ENCODE measurements around the gene VEGFB.
A peak's percentile ranks its signal among the peaks of the same experiment; 100 is the strongest.

Gene VEGFB

DNA sequence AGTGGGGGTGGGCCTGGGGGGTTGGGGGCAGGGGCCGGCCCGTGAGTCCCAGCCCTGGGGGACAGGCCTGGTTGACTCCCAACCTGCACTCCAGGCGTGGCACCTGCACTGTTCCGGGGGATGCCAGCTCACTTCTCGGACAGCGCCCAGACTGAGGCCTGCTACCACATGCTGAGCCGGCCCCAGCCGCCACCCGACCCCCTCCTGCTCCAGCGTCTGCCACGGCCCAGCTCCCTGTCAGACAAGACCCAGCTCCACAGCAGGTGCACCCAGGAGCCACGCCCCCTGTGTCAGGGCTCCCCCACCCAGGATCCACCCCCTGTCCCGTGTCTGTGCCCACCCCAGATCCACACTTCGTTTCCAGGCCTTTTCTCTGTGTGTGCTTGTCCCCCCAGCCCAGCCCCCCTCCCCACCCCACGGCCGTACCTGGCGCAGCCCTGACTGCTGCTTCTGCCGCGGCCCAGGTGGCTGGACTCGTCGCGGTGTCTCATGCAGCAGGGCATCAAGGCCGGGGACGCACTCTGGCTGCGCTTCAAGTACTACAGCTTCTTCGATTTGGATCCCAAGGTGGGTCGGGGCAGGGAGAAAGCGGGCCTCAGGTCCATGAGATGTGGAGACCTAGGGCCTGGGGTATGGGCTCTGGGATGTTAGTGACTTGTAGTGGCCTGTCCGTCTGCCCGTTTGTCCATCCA is 23.1 kb upstream of the VEGFB start:
- no peak for DNase-seq (ENCODE audit: low read depth in 2 of 2)

DNA sequence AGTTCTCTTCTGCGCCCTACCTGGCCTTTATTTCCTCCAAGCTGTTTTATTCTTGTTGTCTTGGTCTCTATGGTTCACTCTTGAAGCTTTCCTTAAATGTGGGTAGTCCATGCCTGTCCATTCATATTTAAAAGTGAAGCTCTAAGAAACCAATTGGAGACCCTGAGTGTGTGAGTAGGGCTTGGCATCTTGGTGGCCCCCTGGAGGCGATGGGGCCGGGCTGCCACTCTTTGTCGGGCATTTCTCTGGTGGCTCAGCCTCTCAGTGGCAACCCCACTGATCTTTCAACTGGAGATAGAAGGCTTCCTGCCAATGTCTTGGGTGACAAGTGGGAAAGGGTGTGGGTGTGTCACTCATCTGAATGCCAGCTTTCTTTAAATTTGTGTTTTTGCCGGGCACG is 17.5 kb upstream of the VEGFB start:
- DNase-seq (ENCODE audit: low read depth in 2 of 2): no peak

DNA sequence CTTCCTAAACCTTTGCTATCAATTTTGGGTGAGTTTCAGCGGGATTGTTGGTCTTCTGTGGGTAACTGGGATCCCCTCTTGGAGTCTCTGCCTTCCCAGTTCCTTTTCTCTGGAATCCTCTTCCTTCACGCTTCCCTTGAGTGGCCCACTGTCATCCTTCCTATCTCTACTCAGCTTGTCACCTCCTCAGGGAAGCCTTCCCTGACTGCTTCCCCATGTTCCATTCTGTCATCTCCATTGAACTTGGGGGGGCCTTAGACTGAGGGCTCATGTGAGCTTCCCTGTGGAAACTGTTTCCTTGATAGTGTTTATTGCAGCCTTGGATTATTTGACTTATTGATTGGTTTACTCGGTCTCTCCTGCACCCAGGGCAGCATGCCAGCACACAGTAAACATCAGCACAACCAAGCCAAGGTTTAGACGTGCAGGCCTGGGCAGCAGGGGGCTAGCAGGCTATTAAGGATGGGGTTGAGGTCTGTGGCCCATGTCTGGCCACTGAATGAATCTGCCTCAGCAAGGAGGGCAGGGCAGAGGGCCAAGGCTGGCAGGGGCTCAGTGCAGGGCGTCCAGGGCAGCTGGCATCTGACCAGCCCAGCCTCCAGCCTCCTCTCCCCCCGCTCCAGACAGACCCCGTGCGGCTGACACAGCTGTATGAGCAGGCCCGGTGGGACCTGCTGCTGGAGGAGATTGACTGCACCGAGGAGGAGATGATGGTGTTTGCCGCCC is 15.6 kb upstream of the VEGFB start:
- DNase-seq (ENCODE audit: low read depth in 2 of 2): no peak

DNA sequence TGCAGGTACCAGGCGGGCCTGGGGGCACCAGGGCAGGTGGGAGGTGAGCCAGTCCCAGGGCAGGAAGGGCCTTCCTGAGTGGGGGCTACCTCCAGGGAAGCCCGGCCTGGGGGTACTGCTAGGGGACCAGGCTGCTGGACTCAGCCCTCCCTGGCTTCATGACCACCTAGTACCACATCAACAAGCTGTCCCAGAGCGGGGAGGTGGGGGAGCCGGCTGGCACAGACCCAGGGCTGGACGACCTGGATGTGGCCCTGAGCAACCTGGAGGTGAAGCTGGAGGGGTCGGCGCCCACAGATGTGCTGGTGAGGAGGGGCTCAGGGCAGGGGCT is 15.1 kb upstream of the VEGFB start:
- DNase-seq (ENCODE audit: low read depth in 2 of 2): no peak

DNA sequence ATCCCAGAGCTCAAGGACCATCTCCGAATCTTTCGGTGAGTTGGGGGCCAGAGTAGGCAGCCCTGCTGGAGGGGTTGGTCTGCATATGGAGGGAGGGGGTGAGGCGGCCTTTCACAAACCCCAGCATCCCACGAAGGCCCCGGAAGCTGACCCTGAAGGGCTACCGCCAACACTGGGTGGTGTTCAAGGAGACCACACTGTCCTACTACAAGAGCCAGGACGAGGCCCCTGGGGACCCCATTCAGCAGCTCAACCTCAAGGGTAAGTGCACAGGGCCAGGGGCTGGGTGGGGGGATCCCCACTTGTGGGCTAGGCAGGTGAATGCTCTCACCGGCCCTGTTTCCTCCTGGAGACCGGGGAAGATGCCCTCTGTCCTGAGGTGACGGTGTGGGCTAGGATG is 14.6 kb upstream of the VEGFB start:
- DNase-seq (ENCODE audit: low read depth in 2 of 2): no peak

DNA sequence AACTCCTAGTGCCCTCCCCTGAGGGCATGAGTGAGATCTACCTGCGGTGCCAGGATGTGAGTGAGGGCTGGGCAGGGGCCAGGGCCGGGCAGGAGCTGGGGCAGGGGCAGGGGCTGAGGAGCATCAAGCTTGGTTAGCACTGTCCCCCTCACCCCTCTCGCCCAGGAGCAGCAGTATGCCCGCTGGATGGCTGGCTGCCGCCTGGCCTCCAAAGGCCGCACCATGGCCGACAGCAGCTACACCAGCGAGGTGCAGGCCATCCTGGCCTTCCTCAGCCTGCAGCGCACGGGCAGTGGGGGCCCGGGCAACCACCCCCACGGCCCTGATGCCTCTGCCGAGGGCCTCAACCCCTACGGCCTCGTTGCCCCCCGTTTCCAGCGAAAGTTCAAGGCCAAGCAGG is 14.1 kb upstream of the VEGFB start:
- DNase-seq (ENCODE audit: low read depth in 2 of 2): no peak

DNA sequence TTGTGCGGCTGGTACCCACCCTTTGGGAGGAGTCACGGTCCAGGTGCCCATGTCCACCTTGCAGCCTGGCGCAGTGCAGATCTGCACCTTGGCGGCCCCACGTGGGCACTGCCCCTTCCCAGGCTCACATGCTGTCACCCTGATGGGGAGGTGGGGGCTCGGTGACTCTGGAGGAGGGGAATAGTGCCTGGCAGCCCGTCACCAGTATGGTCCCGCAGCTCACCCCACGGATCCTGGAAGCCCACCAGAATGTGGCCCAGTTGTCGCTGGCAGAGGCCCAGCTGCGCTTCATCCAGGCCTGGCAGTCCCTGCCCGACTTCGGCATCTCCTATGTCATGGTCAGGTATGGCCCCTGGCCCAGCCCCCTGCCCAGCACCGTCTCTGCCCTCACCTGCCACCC is 13.6 kb upstream of the VEGFB start:
- no peak for DNase-seq (ENCODE audit: low read depth in 2 of 2)

DNA sequence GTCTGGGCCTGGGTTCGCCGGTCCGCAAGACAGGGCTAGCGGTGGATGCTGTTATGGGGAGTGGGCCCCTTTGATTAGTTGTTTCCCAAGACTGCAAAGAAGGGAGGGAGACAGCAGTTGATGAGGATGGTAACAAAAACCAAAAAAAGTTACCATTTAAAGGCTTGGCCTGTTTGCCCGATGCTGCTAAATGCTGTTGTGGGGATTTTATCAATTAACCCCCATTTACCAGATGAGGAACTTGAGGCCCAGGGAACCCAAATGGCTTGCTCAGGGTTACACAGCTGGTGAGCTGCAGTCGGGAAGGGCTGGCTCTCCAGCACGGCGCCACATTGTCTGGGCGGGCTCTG is 11.8 kb upstream of the VEGFB start:
- no peak for DNase-seq (ENCODE audit: low read depth in 2 of 2)

DNA sequence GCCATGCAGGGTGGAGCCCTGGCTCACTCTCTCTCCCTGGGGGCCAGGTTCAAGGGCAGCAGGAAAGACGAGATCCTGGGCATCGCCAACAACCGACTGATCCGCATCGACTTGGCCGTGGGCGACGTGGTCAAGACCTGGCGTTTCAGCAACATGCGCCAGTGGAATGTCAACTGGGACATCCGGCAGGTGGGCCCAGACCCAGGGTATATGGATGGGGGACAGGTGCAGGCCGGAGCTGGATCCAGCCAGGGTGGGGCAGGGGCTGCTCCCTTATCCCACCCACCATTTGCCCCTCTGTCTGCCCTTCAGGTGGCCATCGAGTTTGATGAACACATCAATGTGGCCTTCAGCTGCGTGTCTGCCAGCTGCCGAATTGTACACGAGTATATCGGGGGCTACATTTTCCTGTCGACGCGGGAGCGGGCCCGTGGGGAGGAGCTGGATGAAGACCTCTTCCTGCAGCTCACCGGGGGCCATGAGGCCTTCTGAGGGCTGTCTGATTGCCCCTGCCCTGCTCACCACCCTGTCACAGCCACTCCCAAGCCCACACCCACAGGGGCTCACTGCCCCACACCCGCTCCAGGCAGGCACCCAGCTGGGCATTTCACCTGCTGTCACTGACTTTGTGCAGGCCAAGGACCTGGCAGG is 11.3 kb upstream of the VEGFB start:
- DNase-seq (ENCODE audit: low read depth in 2 of 2): no peak

DNA sequence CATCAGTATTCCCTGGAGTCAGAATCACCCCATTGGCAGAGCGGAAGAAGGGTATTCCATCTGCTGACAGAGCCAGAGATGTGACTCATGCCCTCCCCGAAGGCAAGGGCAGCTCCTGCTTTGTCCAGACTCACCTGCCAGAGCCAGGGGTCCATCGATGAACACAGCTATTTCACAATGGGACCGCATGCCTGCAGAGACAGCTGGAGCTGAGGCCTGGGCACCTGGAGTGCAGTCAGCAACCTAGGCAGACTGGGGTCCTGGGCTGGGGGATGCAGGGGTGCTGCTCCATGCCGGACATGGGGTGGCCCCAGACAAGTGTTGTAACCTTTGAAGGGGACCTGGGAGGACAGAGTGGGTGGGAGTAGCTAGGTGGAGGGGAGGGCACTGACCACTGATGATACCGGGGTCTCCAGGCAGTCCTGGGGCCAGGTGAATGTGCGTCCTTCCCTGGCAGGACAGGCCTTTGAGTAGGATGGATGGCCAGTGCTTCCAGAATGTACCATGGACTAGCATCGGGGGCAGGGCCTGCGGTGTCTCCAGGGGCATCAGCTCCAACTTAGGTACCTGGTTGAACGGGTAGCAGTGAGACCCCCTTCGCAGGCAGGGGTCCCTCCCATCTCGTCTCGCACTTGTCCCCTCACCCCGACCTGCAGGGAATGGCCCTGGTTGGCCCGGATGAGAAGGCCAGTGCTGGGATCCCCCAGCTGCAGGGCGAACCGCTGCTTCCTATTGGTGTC is 10.1 kb upstream of the VEGFB start:
- no peak for DNase-seq (ENCODE audit: low read depth in 2 of 2)

DNA sequence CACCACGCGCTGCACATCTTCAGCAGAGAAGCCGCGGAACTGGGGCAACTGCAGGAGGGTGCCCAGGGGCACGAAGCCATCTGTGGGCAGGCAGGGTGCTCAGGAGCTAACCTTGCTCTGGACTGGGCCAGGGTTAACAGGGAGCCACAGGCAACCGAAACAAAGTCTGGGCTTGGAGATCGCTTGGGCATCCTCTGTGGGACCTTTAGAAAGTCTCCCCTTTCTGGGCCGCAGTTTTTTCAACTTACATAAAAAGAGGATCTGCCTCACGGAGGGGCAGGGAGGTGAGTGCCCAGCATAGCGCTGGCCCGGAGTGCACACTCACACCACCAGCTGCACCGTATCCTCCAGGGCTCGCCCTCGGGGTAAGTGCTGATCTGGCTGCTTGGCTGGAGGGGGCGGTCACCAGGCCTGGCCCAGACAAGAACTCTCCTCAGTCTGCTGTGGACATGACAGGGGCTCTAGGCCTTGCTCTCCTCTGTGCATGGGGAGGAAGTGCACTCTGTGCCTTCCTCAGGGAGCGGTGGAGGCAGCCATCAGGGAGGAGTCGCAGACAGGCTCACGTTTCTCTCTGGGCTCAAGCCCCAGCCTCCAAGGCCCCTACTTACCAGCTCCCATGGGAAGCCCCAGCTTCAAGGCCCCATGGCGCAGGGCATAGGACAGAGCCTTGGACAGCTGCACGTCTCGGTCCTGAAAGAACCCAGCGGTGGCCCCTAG is 9.3 kb upstream of the VEGFB start:
- DNase-seq (ENCODE audit: low read depth in 2 of 2): no peak

DNA sequence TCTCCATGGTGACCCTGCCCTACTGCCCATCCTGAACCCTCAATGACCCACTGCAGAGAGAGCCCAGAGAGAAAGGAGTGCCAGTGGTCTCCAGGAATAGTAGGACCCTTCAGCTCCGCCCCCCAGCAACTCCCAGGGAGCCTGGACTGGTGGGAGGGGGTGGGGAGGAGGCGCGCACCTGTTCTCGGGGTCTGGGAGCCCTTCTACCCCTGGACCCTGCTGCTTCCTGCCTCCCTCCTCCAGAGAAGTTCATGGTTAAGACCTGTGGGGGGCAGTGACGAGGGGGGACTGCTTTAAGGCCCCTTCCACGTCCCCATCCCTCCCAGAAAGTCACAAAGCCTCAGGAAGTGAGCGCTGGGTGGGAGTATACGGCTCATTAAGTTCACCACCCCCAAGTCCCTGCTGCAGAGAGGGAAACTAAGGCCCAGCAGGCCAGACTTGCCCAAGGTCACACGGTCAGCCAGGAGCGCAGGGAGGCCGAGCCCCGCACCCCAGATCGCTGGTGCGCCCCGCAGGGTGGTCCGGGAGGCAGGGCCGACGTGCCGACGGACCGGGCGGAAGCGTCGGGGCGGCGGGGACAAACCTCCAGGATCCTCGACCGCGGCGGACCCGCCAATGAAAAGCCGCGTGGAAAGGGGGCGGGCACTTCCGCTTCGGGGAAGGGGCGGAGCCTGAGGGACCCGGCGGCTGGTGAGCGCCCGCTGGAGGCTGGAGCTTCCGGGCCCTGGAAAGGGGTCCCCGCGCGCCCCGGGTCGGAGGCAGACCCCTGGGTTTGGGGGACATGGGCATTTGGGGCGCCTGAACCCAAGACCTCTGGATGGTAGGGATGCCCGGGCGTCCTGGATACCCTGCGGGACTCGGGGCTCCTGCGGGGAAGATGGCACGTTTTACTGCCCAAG is 8.5 kb upstream of the VEGFB start, which contains the start of the genes NUDT22 and TRPT1:
Gene NUDT22 (plus strand): TSS at position 667 of the 899 bp plus-strand sequence. CDS start 379 bp downstream, outside the sequence.
Gene TRPT1 (minus strand): TSS at position 579 of the 899 bp plus-strand sequence. CDS start 326 bp downstream, at position 253.
- DNase-seq (ENCODE audit: low read depth in 2 of 2): peak; percentile 93 to 94

DNA sequence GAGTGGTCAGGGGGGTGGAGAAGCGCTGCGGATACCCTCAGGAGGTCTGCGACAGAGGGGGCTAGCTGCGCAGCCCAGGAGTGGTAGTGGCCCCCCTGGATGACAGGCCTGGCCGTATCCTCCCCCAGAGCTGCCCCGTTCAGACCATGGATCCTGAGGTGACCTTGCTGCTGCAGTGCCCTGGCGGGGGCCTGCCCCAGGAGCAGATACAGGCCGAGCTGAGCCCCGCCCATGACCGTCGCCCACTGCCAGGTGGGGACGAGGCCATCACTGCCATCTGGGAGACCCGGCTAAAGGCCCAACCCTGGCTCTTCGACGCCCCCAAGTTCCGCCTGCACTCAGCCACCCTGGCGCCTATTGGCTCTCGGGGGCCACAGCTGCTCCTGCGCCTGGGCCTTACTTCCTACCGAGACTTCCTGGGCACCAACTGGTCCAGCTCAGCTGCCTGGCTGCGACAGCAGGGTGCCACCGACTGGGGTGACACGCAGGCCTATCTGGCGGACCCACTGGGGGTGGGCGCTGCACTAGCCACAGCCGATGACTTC is 7.8 kb upstream of the VEGFB start:
- peak in 1 of 2 donors; percentile 57 for DNase-seq (ENCODE audit: low read depth in 2 of 2)

DNA sequence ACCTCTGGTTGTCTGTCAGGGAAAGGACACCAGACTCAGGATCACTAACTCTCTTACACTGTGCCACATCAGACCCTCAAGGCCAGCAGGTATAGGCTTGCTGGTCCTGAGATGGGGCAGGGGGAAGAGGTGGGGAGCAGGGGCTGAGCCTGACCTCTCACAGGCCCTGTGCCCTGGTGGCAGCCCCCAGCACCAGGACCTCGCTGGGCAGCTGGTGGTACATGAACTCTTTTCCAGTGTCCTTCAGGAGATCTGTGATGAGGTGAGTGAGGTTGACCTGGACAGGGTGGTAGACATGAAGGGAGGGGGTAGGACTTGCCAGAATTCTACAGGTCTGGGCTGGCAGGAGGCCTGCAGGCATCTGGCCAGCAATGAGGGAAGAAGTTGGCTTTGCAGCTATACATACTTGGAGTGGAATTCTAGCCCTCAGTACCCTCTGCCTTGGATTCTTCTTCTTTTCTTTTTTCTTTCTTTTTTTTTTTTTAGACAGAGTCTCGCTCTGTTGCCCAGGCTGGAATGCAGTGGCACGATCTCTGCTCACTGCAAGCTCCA is 6.9 kb upstream of the VEGFB start:
- no peak for DNase-seq (ENCODE audit: low read depth in 2 of 2)

DNA sequence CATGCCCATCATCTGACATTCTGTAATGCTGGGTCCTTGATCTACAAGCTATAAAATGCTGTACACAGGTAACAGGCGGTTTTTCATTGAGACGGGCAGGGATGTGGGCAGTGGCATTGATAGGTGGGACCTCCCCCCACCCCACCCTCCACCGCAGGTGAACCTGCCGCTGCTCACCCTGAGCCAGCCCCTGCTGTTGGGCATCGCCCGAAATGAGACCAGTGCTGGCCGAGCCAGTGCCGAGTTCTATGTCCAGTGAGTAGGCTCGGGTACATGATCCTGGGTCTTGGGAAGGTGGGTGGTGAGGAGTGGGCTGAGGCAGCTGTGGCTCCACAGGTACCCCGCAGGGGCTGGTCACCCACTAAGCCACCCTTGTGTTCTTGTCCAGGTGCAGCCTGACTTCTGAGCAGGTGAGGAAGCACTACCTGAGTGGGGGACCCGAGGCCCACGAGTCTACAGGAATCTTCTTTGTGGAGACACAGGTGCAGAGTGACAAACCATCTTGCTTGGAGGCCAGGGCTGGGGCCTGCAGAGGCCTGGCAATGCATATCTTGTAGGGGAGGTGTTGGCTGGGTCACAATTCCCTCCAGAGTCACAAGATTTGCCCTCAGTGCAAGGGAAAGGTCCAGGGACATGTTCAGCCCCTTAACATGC is 5.2 kb upstream of the VEGFB start:
- DNase-seq (ENCODE audit: low read depth in 2 of 2): no peak

DNA sequence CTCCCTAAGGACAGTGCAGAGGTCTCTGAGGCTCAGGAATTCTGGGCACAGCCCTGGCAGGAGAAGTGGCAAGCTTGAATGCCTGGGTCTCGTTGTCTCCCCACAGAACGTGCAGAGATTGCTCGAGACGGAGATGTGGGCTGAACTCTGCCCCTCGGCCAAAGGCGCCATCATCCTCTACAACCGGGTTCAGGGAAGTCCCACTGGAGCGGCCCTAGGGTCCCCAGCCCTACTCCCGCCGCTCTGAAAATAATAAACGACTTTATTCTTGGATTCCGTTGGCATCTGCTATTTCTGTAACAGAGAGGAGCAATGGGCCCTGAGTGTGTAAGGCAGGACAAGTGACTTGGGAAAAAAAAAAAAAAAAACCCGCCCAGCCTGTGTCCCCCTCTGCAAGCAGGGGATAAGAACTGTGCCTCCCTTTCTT is 4.6 kb upstream of the VEGFB start:
- no peak for DNase-seq (ENCODE audit: low read depth in 2 of 2)

DNA sequence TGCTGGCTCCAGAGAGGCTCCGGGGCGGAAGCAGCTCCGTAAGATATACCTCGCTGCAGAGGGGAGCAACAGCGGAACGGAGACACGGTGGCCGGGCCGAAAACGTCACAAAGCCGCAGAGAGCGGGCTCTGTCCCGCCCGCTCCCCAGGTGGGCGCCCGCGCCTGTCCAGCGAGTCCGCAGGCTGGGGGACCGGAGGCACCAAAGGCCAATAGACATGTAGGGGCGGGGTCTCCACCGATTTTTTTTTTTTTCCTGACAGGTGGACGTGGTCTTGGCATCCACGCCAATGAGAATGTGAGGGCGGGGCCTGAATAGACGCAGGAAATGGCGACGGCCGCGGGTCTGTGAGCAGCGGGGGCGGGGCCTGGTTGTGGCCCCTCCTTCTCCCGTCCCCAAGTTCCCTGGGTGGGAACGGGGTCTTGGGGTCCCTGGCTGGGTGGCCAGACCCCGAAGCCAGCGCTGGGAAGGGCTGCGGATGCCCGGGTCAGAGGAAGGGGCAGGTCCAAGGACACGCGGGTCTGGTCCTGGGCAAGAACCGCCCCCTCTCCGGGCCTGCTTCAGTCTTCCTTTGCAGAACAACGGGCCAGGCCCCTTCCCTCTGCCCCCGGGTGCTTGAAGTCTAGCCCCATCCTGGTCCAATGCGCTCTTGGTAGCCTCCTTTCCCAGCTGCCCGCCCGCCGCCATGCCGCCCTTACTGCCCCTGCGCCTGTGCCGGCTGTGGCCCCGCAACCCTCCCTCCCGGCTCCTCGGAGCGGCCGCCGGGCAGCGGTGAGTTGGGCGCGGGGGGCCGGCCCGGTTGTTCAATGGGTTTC is 4.0 kb upstream of the VEGFB start, which contains the start of gene DNAJC4:
Gene DNAJC4 (plus strand): TSS at position 378 of the 814 bp plus-strand sequence. CDS start 307 bp downstream, at position 685.
- DNase-seq (ENCODE audit: low read depth in 2 of 2): peak; percentile 77 to 88

DNA sequence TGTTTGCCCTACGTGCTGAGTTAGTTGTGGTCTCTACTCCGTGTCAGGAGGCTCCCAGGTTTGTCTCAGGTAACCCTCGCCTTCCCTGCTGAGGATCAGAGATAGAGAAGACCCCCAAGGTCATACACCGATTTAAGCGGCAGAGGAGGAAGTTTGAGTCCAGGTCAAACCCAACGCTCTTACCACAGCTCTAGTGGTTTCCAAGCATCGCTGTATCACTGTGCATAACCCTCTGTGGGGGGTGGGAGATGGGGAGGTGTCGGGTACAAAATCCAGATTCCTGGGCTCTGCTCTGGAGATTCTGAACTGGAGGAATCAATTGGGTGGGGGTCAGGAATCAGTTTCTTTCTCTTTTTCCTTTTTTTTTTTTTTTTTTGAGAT is 3.4 kb upstream of the VEGFB start:
- no peak for DNase-seq (ENCODE audit: low read depth in 2 of 2)

Data from activated CD4-positive, alpha-beta T cell treated with anti-CD3 and anti-CD28 coated beads for 24 hours (primary cell).